DND-41 (cell line): ENCODE results near the gene WDR70.

Experiments used
- ATAC-seq: fragments of 200-7000 bp; cut with Tn5 transposase; 3 replicates; pipeline ENCODE4 v1.9.1; 2021; ENCODE audit warnings: low read depth; ENCODE audit not compliant: insufficient read depth
- DNase-seq: peaks from one replicate; pipeline ENCODE4 v3.0.0-alpha.2; 2020
- H2AFZ ChIP-seq: 2 replicates; pipeline ENCODE4 v1.6.0; 2012; ENCODE audit warnings: low read depth, low read length
- H3K27ac ChIP-seq: 2 replicates; pipeline ENCODE4 v1.5.1; 2012; ENCODE audit warnings: low read length, inconsistent platforms
- H3K27me3 ChIP-seq: fragments of 200-600 bp; sonication (generic); 2 replicates; pipeline ENCODE4 v1.6.0; 2012; ENCODE audit warnings: low read length, mild to moderate bottlenecking, inconsistent platforms; ENCODE audit not compliant: insufficient read depth, poor library complexity
- H3K36me3 ChIP-seq: 2 replicates; pipeline ENCODE4 v1.5.1; 2012; ENCODE audit warnings: low read length, inconsistent platforms; ENCODE audit not compliant: insufficient read depth
- H3K4me1 ChIP-seq: 2 replicates; pipeline ENCODE4 v1.5.1; 2012; ENCODE audit warnings: mild to moderate bottlenecking, low read length; ENCODE audit not compliant: insufficient read depth
- H3K4me2 ChIP-seq: 2 replicates; pipeline ENCODE4 v1.6.0; 2012; ENCODE audit warnings: mild to moderate bottlenecking, moderate library complexity, low read length, inconsistent platforms; ENCODE audit not compliant: insufficient read depth
- H3K4me3 ChIP-seq, 2 experiments: fragments of 200-600 bp in 1 of 2; shearing (Covaris generic) in 1 of 2; 2 replicates each; pipeline ENCODE4 v1.5.1; 2012 to 2016; ENCODE audit warnings: inconsistent platforms in 2 of 2, low read length in 2 of 2, mild to moderate bottlenecking in 2 of 2, low read depth in 1 of 2, moderate library complexity in 1 of 2
- H3K79me2 ChIP-seq: 2 replicates; pipeline ENCODE4 v1.6.0; 2012; ENCODE audit warnings: low read length, inconsistent platforms; ENCODE audit not compliant: insufficient read depth
- H3K9ac ChIP-seq: 2 replicates; pipeline ENCODE4 v1.6.0; 2012; ENCODE audit warnings: low read depth, mild to moderate bottlenecking, inconsistent platforms, low read length, moderate library complexity
- H3K9me3 ChIP-seq: 2 replicates; pipeline ENCODE4 v1.5.1; 2012; ENCODE audit warnings: low read length, moderate library complexity, mild to moderate bottlenecking, inconsistent platforms; ENCODE audit not compliant: insufficient read depth, severe bottlenecking
- H4K20me1 ChIP-seq: 2 replicates; pipeline ENCODE4 v1.6.0; 2012; ENCODE audit warnings: low read length; ENCODE audit not compliant: insufficient read depth
- EZH2 ChIP-seq: IDR thresholded peaks from 3 replicates; pipeline ENCODE4 v1.6.1; 2012; ENCODE audit warnings: borderline replicate concordance, low read depth, mild to moderate bottlenecking, moderate library complexity, low read length, inconsistent platforms; ENCODE audit not compliant: severe bottlenecking
- TF ChIP-seq, protein P1 (sequence below): IDR thresholded peaks from 2 replicates; pipeline ENCODE4 v1.5.1; 2012; ENCODE audit warnings: borderline replicate concordance, low read length, moderate library complexity, mild to moderate bottlenecking; ENCODE audit not compliant: poor library complexity, severe bottlenecking; ENCODE audit errors: extremely low read depth

Gene WDR70

DNA sequence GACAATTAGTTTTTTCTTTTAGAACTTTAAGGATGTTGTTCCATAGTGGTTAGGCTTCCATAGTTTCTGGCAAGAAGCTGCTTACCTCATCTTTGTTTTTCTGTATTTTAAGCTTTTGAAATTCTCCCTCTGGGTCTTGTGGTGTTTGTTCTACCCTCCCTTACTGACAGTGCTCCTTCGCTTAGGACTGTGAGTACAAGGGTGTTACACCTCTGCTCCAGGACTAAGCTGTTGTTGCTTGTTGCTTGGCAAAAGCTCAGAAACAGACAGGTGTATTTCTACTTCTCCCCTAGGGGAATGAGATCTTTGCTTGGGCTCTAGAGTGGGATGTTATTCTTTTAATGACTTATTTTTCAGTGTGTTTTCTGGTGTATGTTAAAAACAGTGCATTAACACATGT, 225.2 kb downstream of the WDR70 start:
- ATAC-seq, result no peak
- no peak for DNase-seq
- no peaks in the 10 kb centered on the region for H3K79me2 ChIP-seq
- no peak overlapping the region for H3K4me2 ChIP-seq
- no peak overlapping the region for H3K4me3 ChIP-seq
- no peaks in the 10 kb centered on the region for H3K4me1 ChIP-seq
- no peak overlapping the region for H3K27ac ChIP-seq
- H2AFZ ChIP-seq, result no peak overlapping the region
- TF ChIP-seq, protein P1, sequence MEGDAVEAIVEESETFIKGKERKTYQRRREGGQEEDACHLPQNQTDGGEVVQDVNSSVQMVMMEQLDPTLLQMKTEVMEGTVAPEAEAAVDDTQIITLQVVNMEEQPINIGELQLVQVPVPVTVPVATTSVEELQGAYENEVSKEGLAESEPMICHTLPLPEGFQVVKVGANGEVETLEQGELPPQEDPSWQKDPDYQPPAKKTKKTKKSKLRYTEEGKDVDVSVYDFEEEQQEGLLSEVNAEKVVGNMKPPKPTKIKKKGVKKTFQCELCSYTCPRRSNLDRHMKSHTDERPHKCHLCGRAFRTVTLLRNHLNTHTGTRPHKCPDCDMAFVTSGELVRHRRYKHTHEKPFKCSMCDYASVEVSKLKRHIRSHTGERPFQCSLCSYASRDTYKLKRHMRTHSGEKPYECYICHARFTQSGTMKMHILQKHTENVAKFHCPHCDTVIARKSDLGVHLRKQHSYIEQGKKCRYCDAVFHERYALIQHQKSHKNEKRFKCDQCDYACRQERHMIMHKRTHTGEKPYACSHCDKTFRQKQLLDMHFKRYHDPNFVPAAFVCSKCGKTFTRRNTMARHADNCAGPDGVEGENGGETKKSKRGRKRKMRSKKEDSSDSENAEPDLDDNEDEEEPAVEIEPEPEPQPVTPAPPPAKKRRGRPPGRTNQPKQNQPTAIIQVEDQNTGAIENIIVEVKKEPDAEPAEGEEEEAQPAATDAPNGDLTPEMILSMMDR, result no peak
- H3K36me3 ChIP-seq, result peaks cover 9% of the 10 kb centered on the region; the same call in 1 of the 2 replicates
- H3K27me3 ChIP-seq, result no peaks in the 10 kb centered on the region
- peaks cover 7% of the 10 kb centered on the region for H3K9me3 ChIP-seq
- H3K9ac ChIP-seq, result no peak overlapping the region
- no peaks in the 10 kb centered on the region; the same call in 1 of the 2 replicates for H4K20me1 ChIP-seq

DNA sequence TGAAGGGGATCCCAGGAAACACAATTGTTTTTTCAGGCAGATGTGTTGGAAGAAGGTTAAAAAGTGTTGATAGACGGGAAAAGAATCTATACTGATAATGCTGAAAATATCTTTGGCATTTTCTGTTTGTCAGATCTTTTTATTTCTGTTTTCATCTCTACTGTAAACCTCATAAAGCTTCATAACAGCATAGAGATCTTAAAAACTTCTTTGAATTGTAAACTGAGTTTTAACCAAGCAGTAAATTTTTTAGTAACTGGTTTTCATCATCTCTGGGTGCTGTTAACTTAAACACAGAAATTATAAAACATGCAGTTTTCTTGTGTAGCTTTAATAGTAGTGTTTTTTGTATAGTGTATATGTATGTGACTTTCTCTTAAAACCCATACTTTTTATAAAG, 227.0 kb downstream of the WDR70 start:
- DNase-seq (no peak), ATAC-seq (no peak)
- no peaks in the 10 kb centered on the region; the same call in 1 of the 2 replicates for H4K20me1 ChIP-seq
- no peak for TF ChIP-seq EZH2
- TF ChIP-seq, protein P1, result no peak
- no peaks in the 10 kb centered on the region for H3K79me2 ChIP-seq
- no peak overlapping the region; a peak in 1 of 4 replicates for H3K4me3 ChIP-seq
- H3K9me3 ChIP-seq, result peaks cover 2% of the 10 kb centered on the region
- no peak overlapping the region for H3K4me2 ChIP-seq
- no peak overlapping the region for H3K9ac ChIP-seq
- H3K4me1 ChIP-seq, result no peaks in the 10 kb centered on the region
- no peak overlapping the region for H3K27ac ChIP-seq
- peaks cover 9% of the 10 kb centered on the region; the same call in 1 of the 2 replicates for H3K36me3 ChIP-seq
- no peak overlapping the region for H2AFZ ChIP-seq
- H3K27me3 ChIP-seq, result no peaks in the 10 kb centered on the region

DNA sequence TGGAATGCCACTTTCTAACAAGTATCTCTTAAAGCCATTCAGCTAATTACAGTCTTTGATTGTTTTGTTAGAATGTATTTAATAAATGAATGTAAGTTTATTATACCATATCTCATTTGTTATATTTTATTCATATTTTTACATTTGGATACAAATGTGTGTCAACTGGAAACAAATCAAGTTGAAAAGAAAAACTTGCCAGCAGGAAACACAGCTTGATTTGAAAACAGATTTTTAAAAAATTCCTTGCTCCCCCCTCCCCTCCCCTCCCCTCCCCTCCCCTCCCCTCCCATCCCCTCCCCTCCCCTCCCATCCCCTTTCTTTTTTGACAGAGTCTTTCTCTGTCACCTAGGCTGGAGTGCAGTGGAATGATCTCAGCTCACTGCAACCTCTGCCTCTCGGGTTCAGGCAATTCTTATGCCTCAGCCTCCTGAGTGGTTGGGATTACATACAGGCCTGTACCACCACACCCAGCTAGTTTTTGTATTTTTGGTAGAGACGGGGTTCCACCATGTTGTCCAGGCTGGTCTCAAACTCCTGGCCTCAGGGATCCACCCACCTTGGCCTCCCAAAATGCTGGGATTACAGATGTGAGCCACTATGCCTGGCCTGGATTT, 227.6 kb downstream of the WDR70 start:
- H3K9me3 ChIP-seq, result no peaks in the 10 kb centered on the region
- H3K27me3 ChIP-seq, result no peaks in the 10 kb centered on the region
- TF ChIP-seq EZH2, result no peak
- TF ChIP-seq, protein P1, result no peak
- DNase-seq (no peak), ATAC-seq (no peak)
- no peaks in the 10 kb centered on the region for H3K79me2 ChIP-seq
- H2AFZ ChIP-seq, result no peak overlapping the region
- no peaks in the 10 kb centered on the region for H3K4me1 ChIP-seq
- H3K9ac ChIP-seq, result no peak overlapping the region
- H3K4me2 ChIP-seq, result no peak overlapping the region
- H3K4me3 ChIP-seq, result no peak overlapping the region
- H3K36me3 ChIP-seq, result peaks cover 9% of the 10 kb centered on the region; the same call in 1 of the 2 replicates
- H4K20me1 ChIP-seq, result no peaks in the 10 kb centered on the region; the same call in 1 of the 2 replicates
- H3K27ac ChIP-seq, result no peak overlapping the region
